Bronchial epithelial cell (primary cell): Measurements from ENCODE around the gene TRAF1. TPM values are rescaled to one million over a fixed set of nuclear protein-coding genes. Genes with fewer than 3 reads are reported as not detected.

Experiments
- DNase-seq: peaks from one replicate; pipeline ENCODE4 v3.0.0-alpha.2; 2010; ENCODE audit warnings: low read depth
- FAIRE-seq: peaks from 2 replicates; lab custom pipeline; 2011; peaks lifted over from hg19 to GRCh38; lab: Jason Lieb, UNC
- H3K27me3 ChIP-seq: 2 replicates; pipeline ENCODE4 v1.5.1; 2011; ENCODE audit warnings: low read length; ENCODE audit not compliant: control insufficient read depth, insufficient read depth
- H3K36me3 ChIP-seq: 2 replicates; pipeline ENCODE4 v1.5.1; 2011; ENCODE audit warnings: low read length; ENCODE audit not compliant: control insufficient read depth, insufficient read depth
- H3K4me3 ChIP-seq: 2 replicates; pipeline ENCODE4 v1.5.1; 2011; ENCODE audit warnings: mild to moderate bottlenecking, low read depth, low read length, control low read depth
- CTCF ChIP-seq: IDR thresholded peaks from 2 replicates; pipeline ENCODE4 v1.5.1; 2011; ENCODE audit warnings: mild to moderate bottlenecking, moderate library complexity, low read length, control low read depth, inconsistent platforms; ENCODE audit not compliant: insufficient read depth, severe bottlenecking
- total RNA-seq: library from RNA; depleted of rRNA; stranded (reverse); fragments of >200 nt; gene quantifications from 2 replicates; pipeline ENCODE4 v1.2.1, GENCODE V29; 2014

The TRAF1 gene
- total RNA-seq, 1 donor from 2014 or later = 0.79 TPM

DNA sequence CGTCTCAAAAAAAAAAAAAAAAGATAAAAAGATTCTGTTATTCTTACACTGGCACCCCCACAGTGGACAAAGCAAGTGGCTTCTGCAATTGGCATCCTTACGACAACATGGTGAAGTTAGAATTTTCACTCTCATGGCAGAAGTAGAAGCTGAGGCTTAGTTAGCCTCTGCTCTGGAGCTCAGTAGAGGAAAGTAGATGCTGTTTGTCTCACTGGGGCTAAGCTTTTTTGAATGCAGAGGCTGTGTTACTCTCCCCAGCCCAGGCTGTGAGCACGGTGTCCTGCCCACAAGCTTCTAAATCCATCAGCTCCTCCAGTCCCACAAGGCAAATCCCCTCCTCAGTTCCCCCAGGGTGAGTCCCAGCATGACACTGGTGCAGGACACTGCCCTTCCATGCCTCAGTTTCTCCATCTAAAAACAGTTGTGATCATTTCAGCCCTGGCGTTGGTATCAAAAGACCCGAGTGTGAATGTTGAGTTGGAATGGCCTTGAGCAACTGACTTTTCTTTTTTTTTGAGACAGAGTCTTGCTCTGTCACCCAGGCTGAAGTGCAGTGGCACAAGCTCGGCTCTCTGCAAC, 27.0 kb downstream of the TRAF1 start:
- DNase-seq (no peak), FAIRE-seq (no peak)
- Histone ChIP-seq H3K4me3 (no peak overlapping the region), H3K36me3 (no peaks in the 10 kb centered on the region), H3K27me3 (no peaks in the 10 kb centered on the region)
- TF ChIP-seq CTCF = no peak

GRCh38 chr9:120898396-120898795, 28.2 kb downstream of the TRAF1 start:
- H3K4me3 ChIP-seq = no peak overlapping the region
- no peaks in the 10 kb centered on the region for H3K36me3 ChIP-seq
- no peaks in the 10 kb centered on the region for H3K27me3 ChIP-seq
- FAIRE-seq (no peak), DNase-seq (no peak)
- no peak for TF ChIP-seq CTCF

GRCh38 chr9:120895951-120896350, 30.6 kb downstream of the TRAF1 start:
- no peak for DNase-seq
- Histone ChIP-seq H3K27me3 (no peaks in the 10 kb centered on the region), H3K36me3 (no peaks in the 10 kb centered on the region), H3K4me3 (no peak overlapping the region)
- FAIRE-seq = no peak
- TF ChIP-seq CTCF = no peak

DNA sequence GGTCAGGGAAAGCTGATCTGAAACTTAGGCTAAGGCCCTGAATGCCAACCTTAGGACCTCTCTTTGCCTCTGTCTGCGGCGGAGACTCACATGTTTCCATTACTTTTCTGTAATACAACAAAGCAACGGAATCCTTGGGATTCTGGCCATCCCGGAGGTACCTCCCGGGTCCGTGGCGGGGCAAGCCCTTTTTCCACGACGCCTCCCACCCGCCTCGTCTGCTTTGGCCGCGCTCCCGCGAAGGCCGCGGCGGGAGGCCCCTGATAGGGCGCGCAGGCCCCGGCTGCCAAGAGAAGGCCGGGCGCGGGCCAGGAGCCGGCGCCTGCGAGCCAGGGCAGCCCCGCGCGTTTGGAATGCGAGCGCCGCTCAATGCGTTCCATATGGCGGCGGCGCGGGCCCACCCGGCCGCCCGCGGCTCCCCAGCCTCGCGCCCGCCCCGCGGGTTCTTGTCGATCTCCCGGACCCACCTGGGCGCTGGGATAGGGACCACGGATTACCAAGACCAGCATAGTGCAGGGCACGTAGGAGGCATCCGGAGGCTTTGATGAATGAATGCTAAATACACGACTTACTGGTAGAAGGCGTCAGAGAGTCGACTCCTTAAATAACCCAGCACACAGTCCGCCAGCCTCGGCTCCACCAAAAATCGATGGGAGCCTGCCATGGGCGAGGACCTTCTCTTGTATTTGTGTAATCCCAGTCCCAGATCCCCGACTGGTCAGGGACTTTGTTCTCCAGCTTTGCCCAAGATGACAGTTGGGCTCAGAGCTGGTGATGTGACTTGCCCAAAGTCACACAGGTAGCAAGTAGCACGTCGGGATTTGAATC, 32.1 kb downstream of the TRAF1 start:
- no peaks in the 10 kb centered on the region for H3K36me3 ChIP-seq
- H3K4me3 ChIP-seq = no peak overlapping the region
- TF ChIP-seq CTCF = no peak
- no peak for DNase-seq
- H3K27me3 ChIP-seq = no peaks in the 10 kb centered on the region
- no peak for FAIRE-seq

GRCh38 chr9:120893611-120894307, 32.8 kb downstream of the TRAF1 start:
- Histone ChIP-seq H3K36me3 (no peaks in the 10 kb centered on the region), H3K27me3 (no peaks in the 10 kb centered on the region), H3K4me3 (no peak overlapping the region)
- TF ChIP-seq CTCF = no peak
- no peak for DNase-seq
- no peak for FAIRE-seq
